SK-N-SH (cell line): ENCODE results near the gene XKR8. TPM values are rescaled to one million over a fixed set of nuclear protein-coding genes. Genes with fewer than 3 reads are reported as not detected.

Experiments
- CTCF ChIA-PET: fragments of 300-600, 350-600 bp; formaldehyde crosslinking; extraction: SDS; loops from one replicate; lab custom pipeline; 2021; lab: Yijun Ruan, JAX
- POLR2A ChIA-PET: fragments of 350-600 bp; sonication (Branson Sonifier 250); formaldehyde crosslinking; extraction: SDS; loops from one replicate; lab custom pipeline; 2020; ENCODE audit warnings: antibody characterized with exemption, inconsistent platforms; lab: Yijun Ruan, JAX
- DNase-seq: peaks from one replicate; pipeline ENCODE4 v3.0.0; 2012
- H2AFZ ChIP-seq: fragments of 200-600 bp; sonication (generic); 2 replicates; pipeline ENCODE4 v1.8.1; 2016; ENCODE audit warnings: antibody characterized with exemption, mild to moderate bottlenecking, low read depth
- H3F3A ChIP-seq: fragments of 200-600 bp; sonication (generic); replicated peaks from 2 replicates; pipeline ENCODE3; 2016; ENCODE audit warnings: antibody characterized with exemption, mild to moderate bottlenecking; ENCODE audit not compliant: insufficient read depth
- H3K27ac ChIP-seq, 2 experiments: fragments of 200-500 bp in 1 of 2; fragments of 200-600 bp in 1 of 2; sonication (Bioruptor generic) in 1 of 2; sonication (generic), shearing (Covaris generic) in 1 of 2; 2 replicates each; pipeline versions ENCODE4 v1.5.1 to v1.6.1; 2014 to 2016; ENCODE audit warnings: low read depth in 2 of 2, inconsistent platforms in 1 of 2, low read length in 1 of 2, mild to moderate bottlenecking in 1 of 2, mixed read lengths in 1 of 2
- H3K27me3 ChIP-seq: fragments of 200-600 bp; sonication (generic), shearing (Covaris generic); 2 replicates; pipeline ENCODE4 v1.6.1; 2016; ENCODE audit warnings: mixed run types; ENCODE audit not compliant: insufficient read depth
- H3K36me3 ChIP-seq, 2 experiments: fragments of 200-500 bp in 1 of 2; fragments of 200-600 bp in 1 of 2; sonication (Bioruptor generic) in 1 of 2; sonication (generic) in 1 of 2; replicated peaks in 1 of 2; 2 replicates each; pipeline versions ENCODE3 to v1.5.1; 2014 to 2016; ENCODE audit warnings: low read length in 1 of 2, mild to moderate bottlenecking in 1 of 2; ENCODE audit not compliant: insufficient read depth in 2 of 2, control insufficient read depth in 1 of 2
- H3K4me1 ChIP-seq, 2 experiments: fragments of 200-500 bp in 1 of 2; fragments of 200-600 bp in 1 of 2; sonication (Bioruptor generic) in 1 of 2; sonication (generic), shearing (Covaris generic) in 1 of 2; 2 replicates each; pipeline versions ENCODE4 v1.5.1 to v1.6.1; 2014 to 2016; ENCODE audit warnings: low read depth in 1 of 2, low read length in 1 of 2, mixed run types in 1 of 2; ENCODE audit not compliant: insufficient read depth in 2 of 2, control insufficient read depth in 1 of 2
- H3K4me2 ChIP-seq: fragments of 200-600 bp; sonication (generic), shearing (Covaris generic); 2 replicates; pipeline ENCODE4 v1.6.1; 2017; ENCODE audit warnings: mixed run types
- H3K4me3 ChIP-seq, 2 experiments: fragments of 200-500 bp in 1 of 2; fragments of 200-600 bp in 1 of 2; sonication (Bioruptor generic) in 1 of 2; sonication (generic), shearing (Covaris generic) in 1 of 2; 2 replicates each; pipeline versions ENCODE4 v1.5.1 to v1.8.1; 2014 to 2016; ENCODE audit warnings: low read depth in 2 of 2, inconsistent platforms in 1 of 2, low read length in 1 of 2, mild to moderate bottlenecking in 1 of 2, mixed read lengths in 1 of 2, moderate library complexity in 1 of 2
- H3K79me2 ChIP-seq: fragments of 200-600 bp; sonication (generic); 2 replicates; pipeline ENCODE4 v1.8.1; 2017; ENCODE audit warnings: mild to moderate bottlenecking; ENCODE audit not compliant: insufficient read depth
- H3K9ac ChIP-seq: fragments of 200-600 bp; sonication (generic); 2 replicates; pipeline ENCODE4 v1.6.1; 2017; ENCODE audit warnings: mixed run types
- H3K9me2 ChIP-seq: fragments of 200-600 bp; sonication (generic); 2 replicates; pipeline ENCODE4 v1.6.1; 2017; ENCODE audit warnings: mixed run types
- H3K9me3 ChIP-seq: fragments of 200-600 bp; sonication (generic); 2 replicates; pipeline ENCODE4 v1.6.1; 2017; ENCODE audit warnings: mixed run types, mild to moderate bottlenecking, moderate library complexity
- H4K20me1 ChIP-seq: fragments of 200-600 bp; sonication (generic); 2 replicates; pipeline ENCODE4 v1.6.1; 2017; ENCODE audit warnings: mild to moderate bottlenecking, mixed run types; ENCODE audit not compliant: insufficient read depth
- ELF1 ChIP-seq: IDR thresholded peaks from 2 replicates; pipeline ENCODE4 v1.4.0; 2012
- FOXM1 ChIP-seq: IDR thresholded peaks from 2 replicates; pipeline ENCODE4 v1.4.0; 2012; ENCODE audit warnings: low read depth, mild to moderate bottlenecking
- GABPA ChIP-seq: IDR thresholded peaks from 2 replicates; pipeline ENCODE4 v1.4.0; 2012; ENCODE audit warnings: low read depth, mild to moderate bottlenecking
- JUND ChIP-seq: IDR thresholded peaks from 2 replicates; pipeline ENCODE4 v1.4.0; 2012
- MEF2A ChIP-seq: IDR thresholded peaks from 2 replicates; pipeline ENCODE4 v1.4.0; 2012; ENCODE audit warnings: low read depth, borderline replicate concordance
- POLR2AphosphoS5 ChIP-seq: IDR thresholded peaks from 2 replicates; pipeline ENCODE4 v1.6.1; 2012; ENCODE audit warnings: low read depth, low read length
- RXRA ChIP-seq: IDR thresholded peaks from 2 replicates; pipeline ENCODE4 v1.4.0; 2012; ENCODE audit warnings: low read depth, mild to moderate bottlenecking, borderline replicate concordance
- SMC3 ChIP-seq: IDR thresholded peaks from 2 replicates; pipeline ENCODE4 v1.6.1; 2012; ENCODE audit warnings: low read depth, low read length, improper control_type of control experiment
- YY1 ChIP-seq: IDR thresholded peaks from 2 replicates; pipeline ENCODE4 v1.4.0; 2012; ENCODE audit warnings: low read depth, mild to moderate bottlenecking
- WGBS: methylation state at CpG from one replicate; pipeline ENCODE4 v1.1.6; 2017; ENCODE audit warnings: low lambda C conversion rate; 5-methylcytosine and 5-hydroxymethylcytosine counted together
- polyA plus RNA-seq, 3 experiments: library from polyadenylated mRNA; depleted of rRNA; stranded (reverse); fragments of >200 nt; gene quantifications; 2 replicates each; pipeline ENCODE4 v1.2.3, GENCODE V29; 2012
- TF ChIP-seq, protein P1 (sequence below): IDR thresholded peaks from 2 replicates; pipeline ENCODE4 v1.4.0; 2012; ENCODE audit warnings: low read depth, borderline replicate concordance
- TF ChIP-seq, protein P2 (sequence below): fragments of 150-350 bp; IDR thresholded peaks from 2 replicates; pipeline ENCODE4 v1.6.1; 2016; ENCODE audit warnings: mild to moderate bottlenecking, low read depth, low read length

The XKR8 gene
- polyA plus RNA-seq, 1 of the 3 experiments (the other 2 are of a cell fraction), result 0.02 TPM

DNA sequence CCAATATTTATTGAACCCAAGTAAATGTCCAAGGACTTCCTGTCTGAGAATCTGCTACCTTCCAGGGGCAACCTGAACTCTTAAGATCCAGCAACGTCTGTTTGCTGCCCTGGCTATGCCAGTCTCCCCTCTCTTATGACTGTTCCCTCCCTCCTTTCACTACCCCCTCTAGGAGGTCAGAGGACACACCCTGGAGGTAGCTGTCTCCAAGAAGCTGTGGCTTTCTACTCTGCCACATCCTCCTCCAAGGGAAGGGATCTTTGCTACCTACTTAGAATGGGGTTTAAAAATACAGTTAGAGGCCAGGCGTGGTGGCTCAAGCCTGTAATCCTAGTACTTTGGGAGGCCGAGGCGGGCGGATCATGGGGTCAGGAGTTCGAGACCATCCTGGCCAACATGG, 28.6 kb upstream of the XKR8 start:
- Histone ChIP-seq H3K9ac (no peak overlapping the region), H3F3A (no peaks in the 10 kb centered on the region), H3K79me2 (no peaks in the 10 kb centered on the region), H3K4me3 (no peak overlapping the region), H2AFZ (no peak overlapping the region), H4K20me1 (no peaks in the 10 kb centered on the region), H3K36me3 (no peaks in the 10 kb centered on the region), H3K9me3 (no peaks in the 10 kb centered on the region), H3K4me2 (no peak overlapping the region), H3K4me1 (peaks cover 0 to 7% of the 10 kb centered on the region in 2 experiments; a peak in 1 of 4 replicates), H3K9me2 (no peaks in the 10 kb centered on the region), H3K27me3 (no peaks in the 10 kb centered on the region), H3K27ac (no peak overlapping the region)
- ChIA-PET POLR2A (no interaction called here), CTCF (no interaction called here)
- DNase-seq, result no peak
- WGBS, result 86% methylated on average over 6 of the region's 6 CpGs
- no peak for TF ChIP-seq FOXM1
- no peak for TF ChIP-seq MEF2A
- TF ChIP-seq RXRA, result no peak

DNA sequence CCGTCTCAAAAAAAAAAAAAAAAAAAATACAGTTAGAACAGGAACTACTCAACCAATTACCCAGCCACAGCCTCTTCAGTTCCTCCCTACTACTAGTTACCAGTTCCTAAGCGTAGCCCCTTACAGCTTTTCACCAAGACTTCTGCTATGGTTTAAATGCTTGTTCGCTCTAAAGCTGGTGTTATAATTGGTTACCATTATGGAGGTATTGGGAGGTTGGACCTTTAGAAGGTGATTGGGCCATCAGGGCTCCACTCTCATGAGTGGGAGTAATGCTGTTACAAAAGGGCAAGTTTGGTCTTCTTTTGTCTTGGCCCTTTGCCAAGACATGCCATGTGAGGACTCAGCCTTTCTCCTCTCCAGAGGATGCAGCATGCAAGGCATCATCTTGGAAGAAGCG, 28.0 kb upstream of the XKR8 start:
- H3K4me1 ChIP-seq, result peaks cover 0 to 7% of the 10 kb centered on the region in 2 experiments; a peak in 1 of 4 replicates
- 86% methylated on average over 4 of the region's 4 CpGs for WGBS
- TF ChIP-seq, protein P1, sequence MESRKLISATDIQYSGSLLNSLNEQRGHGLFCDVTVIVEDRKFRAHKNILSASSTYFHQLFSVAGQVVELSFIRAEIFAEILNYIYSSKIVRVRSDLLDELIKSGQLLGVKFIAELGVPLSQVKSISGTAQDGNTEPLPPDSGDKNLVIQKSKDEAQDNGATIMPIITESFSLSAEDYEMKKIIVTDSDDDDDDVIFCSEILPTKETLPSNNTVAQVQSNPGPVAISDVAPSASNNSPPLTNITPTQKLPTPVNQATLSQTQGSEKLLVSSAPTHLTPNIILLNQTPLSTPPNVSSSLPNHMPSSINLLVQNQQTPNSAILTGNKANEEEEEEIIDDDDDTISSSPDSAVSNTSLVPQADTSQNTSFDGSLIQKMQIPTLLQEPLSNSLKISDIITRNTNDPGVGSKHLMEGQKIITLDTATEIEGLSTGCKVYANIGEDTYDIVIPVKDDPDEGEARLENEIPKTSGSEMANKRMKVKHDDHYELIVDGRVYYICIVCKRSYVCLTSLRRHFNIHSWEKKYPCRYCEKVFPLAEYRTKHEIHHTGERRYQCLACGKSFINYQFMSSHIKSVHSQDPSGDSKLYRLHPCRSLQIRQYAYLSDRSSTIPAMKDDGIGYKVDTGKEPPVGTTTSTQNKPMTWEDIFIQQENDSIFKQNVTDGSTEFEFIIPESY, result no peak
- no peak for TF ChIP-seq POLR2AphosphoS5
- TF ChIP-seq, protein P2, sequence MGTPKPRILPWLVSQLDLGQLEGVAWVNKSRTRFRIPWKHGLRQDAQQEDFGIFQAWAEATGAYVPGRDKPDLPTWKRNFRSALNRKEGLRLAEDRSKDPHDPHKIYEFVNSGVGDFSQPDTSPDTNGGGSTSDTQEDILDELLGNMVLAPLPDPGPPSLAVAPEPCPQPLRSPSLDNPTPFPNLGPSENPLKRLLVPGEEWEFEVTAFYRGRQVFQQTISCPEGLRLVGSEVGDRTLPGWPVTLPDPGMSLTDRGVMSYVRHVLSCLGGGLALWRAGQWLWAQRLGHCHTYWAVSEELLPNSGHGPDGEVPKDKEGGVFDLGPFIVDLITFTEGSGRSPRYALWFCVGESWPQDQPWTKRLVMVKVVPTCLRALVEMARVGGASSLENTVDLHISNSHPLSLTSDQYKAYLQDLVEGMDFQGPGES, result no peak
- no peak for TF ChIP-seq GABPA
- TF ChIP-seq MEF2A, result no peak
- TF ChIP-seq YY1, result no peak
- no peak for TF ChIP-seq ELF1
- no peak for TF ChIP-seq SMC3
- TF ChIP-seq FOXM1, result no peak
- no peak for TF ChIP-seq JUND

More for the DNA sequence above, 28.0 kb upstream of the XKR8 start:
- no peaks in the 10 kb centered on the region for H3K9me2 ChIP-seq
- no peaks in the 10 kb centered on the region for H3F3A ChIP-seq
- H2AFZ ChIP-seq, result no peak overlapping the region
- DNase-seq, result no peak
- POLR2A ChIA-PET, result no interaction called here
- no peaks in the 10 kb centered on the region for H3K27me3 ChIP-seq
- H3K9ac ChIP-seq, result no peak overlapping the region
- H3K36me3 ChIP-seq, result no peaks in the 10 kb centered on the region
- H3K27ac ChIP-seq, result no peak overlapping the region
- no peak overlapping the region for H3K4me2 ChIP-seq
- H4K20me1 ChIP-seq, result no peaks in the 10 kb centered on the region
- H3K79me2 ChIP-seq, result no peaks in the 10 kb centered on the region
- no peak overlapping the region for H3K4me3 ChIP-seq
- CTCF ChIA-PET, result no interaction called here
- H3K9me3 ChIP-seq, result no peaks in the 10 kb centered on the region
